ENCODE data around the gene ADPRHL1.

GRCh38 chr13:113495494-113496210, 42.4 kb upstream of the ADPRHL1 start:
- no peak for TF ChIP-seq YY1 (IDR thresholded peaks at IDR 0.05; ENCODE audit: insufficient read depth, insufficient read length)
- TF ChIP-seq SUZ12 (IDR thresholded peaks at IDR 0.05; ENCODE audit: extremely low read depth, insufficient read depth, insufficient read length) = no peak
- no peak for TF ChIP-seq ZNF274 (IDR thresholded peaks at IDR 0.05; ENCODE audit: low read depth, low read length)
